HCT116 (cell line): ENCODE data around the gene ZNF398. TPM values are rescaled to one million over a fixed set of nuclear protein-coding genes. Genes with fewer than 3 reads are reported as not detected.
A peak's percentile ranks its signal among the peaks of the same experiment; 100 is the strongest.

Experiments used
- ATAC-seq: fragments of 200-7000 bp; cut with Tn5 transposase; 2 replicates; pipeline ENCODE4 v1.9.1; 2020; ENCODE audit warnings: mild to moderate bottlenecking, moderate library complexity
- BruUV-seq: library from RNA; stranded (reverse); fragments of 400-500 nt; replicated peaks from 2 replicates; lab custom pipeline; 2021; lab: Mats Ljungman, UMichigan
- CTCF ChIA-PET: fragments of 300-600 bp; sonication (Branson Sonifier 250); formaldehyde crosslinking; loops from one replicate; lab custom pipeline; 2021; ENCODE audit warnings: antibody characterized with exemption; lab: Charles Lee
- POLR2A ChIA-PET: fragments of 300-600, 350-600 bp; sonication (Branson Sonifier 250); formaldehyde crosslinking; loops from one replicate; lab custom pipeline; 2021; ENCODE audit warnings: antibody characterized with exemption; lab: Charles Lee
- RAD21 ChIA-PET, 2 experiments: fragments of 300-600 bp; sonication (Branson Sonifier 250); formaldehyde crosslinking; loops; one replicate each; lab custom pipeline; 2023; ENCODE audit warnings: low total read pairs in 2 of 2; ENCODE audit not compliant: uncharacterized antibody in 2 of 2, unreplicated experiment in 2 of 2, low non-redundant PET in 1 of 2; lab: Charles Lee
- DNase-seq: peaks from one replicate; pipeline ENCODE4 v3.0.0-alpha.2; 2010; ENCODE audit warnings: low read depth, low spot score
- H2AFZ ChIP-seq: fragments of 200-600 bp; shearing (Covaris generic), sonication (generic); 2 replicates; pipeline ENCODE4 v1.6.1; 2017; ENCODE audit warnings: low read depth, mixed run types, mixed read lengths, antibody characterized with exemption, low read length; ENCODE audit not compliant: poor library complexity, severe bottlenecking
- H3K27ac ChIP-seq: 2 replicates; pipeline ENCODE4 v1.5.1; 2012; ENCODE audit warnings: low read depth, low read length
- H3K27me3 ChIP-seq: fragments of 200-600 bp; sonication (generic); 2 replicates; pipeline ENCODE4 v1.6.1; 2016; ENCODE audit warnings: mixed run types, low read length, mixed read lengths; ENCODE audit not compliant: insufficient read depth
- H3K36me3 ChIP-seq, 2 experiments: fragments of 200-500 bp in 1 of 2; fragments of 200-600 bp in 1 of 2; sonication (Bioruptor generic) in 1 of 2; sonication (generic) in 1 of 2; 2 replicates each; pipeline versions ENCODE4 v1.5.1 to v1.6.1; 2014 to 2016; ENCODE audit warnings: low read length in 2 of 2, inconsistent platforms in 1 of 2, mixed read lengths in 1 of 2, mixed run types in 1 of 2; ENCODE audit not compliant: insufficient read depth in 2 of 2, control insufficient read depth in 1 of 2
- H3K4me1 ChIP-seq, 2 experiments: fragments of 200-600 bp in 1 of 2; sonication (generic) in 1 of 2; 2 replicates each; pipeline versions ENCODE4 v1.5.1 to v1.6.1; 2012 to 2017; ENCODE audit warnings: low read length in 2 of 2, inconsistent platforms in 1 of 2, mild to moderate bottlenecking in 1 of 2, mixed read lengths in 1 of 2, mixed run types in 1 of 2, moderate library complexity in 1 of 2; ENCODE audit not compliant: insufficient read depth in 2 of 2, control insufficient read depth in 1 of 2
- H3K4me2 ChIP-seq: fragments of 200-600 bp; sonication (generic); 2 replicates; pipeline ENCODE4 v1.6.1; 2017; ENCODE audit warnings: mixed run types, low read length, mixed read lengths
- H3K4me3 ChIP-seq, 2 experiments: fragments of 200-600 bp in 1 of 2; sonication (generic) in 1 of 2; replicated peaks in 1 of 2; 2 replicates each; pipeline ENCODE4 v1.5.1; 2011 to 2016; ENCODE audit warnings: low read length in 2 of 2, control low read depth in 1 of 2, low read depth in 1 of 2, mild to moderate bottlenecking in 1 of 2, mixed read lengths in 1 of 2, mixed run types in 1 of 2
- H3K79me2 ChIP-seq: fragments of 200-600 bp; sonication (generic); 2 replicates; pipeline ENCODE4 v1.6.1; 2017; ENCODE audit warnings: mild to moderate bottlenecking, mixed run types, low read length, moderate library complexity, mixed read lengths; ENCODE audit not compliant: insufficient read depth
- H3K9ac ChIP-seq: fragments of 200-600 bp; sonication (generic); 2 replicates; pipeline ENCODE4 v1.6.1; 2016; ENCODE audit warnings: low read length, mixed read lengths
- H3K9me2 ChIP-seq: fragments of 200-600 bp; sonication (generic), shearing (Covaris generic); 2 replicates; pipeline ENCODE4 v1.6.1; 2017; ENCODE audit warnings: mixed run types, mild to moderate bottlenecking, moderate library complexity; ENCODE audit not compliant: insufficient read depth
- H3K9me3 ChIP-seq, 2 experiments: fragments of 200-500 bp in 1 of 2; fragments of 200-600 bp in 1 of 2; sonication (Bioruptor generic) in 1 of 2; sonication (generic) in 1 of 2; 2 replicates each; pipeline ENCODE4 v1.6.1; 2014 to 2017; ENCODE audit warnings: low read length in 2 of 2, mixed read lengths in 2 of 2, inconsistent platforms in 1 of 2, low read depth in 1 of 2, mild to moderate bottlenecking in 1 of 2, mixed run types in 1 of 2, moderate library complexity in 1 of 2; ENCODE audit not compliant: control insufficient read depth in 1 of 2, insufficient read depth in 1 of 2
- H4K20me1 ChIP-seq: fragments of 200-600 bp; sonication (generic), shearing (Covaris generic); 2 replicates; pipeline ENCODE4 v1.6.1; 2017; ENCODE audit warnings: mixed run types, mild to moderate bottlenecking, moderate library complexity; ENCODE audit not compliant: insufficient read depth
- CEBPB ChIP-seq: IDR thresholded peaks from 2 replicates; pipeline ENCODE4 v1.6.1; 2012; ENCODE audit warnings: low read depth
- EGR1 ChIP-seq: IDR thresholded peaks from 2 replicates; pipeline ENCODE4 v1.6.1; 2012; ENCODE audit warnings: low read depth
- FOSL1 ChIP-seq: IDR thresholded peaks from 2 replicates; pipeline ENCODE4 v1.6.1; 2012; ENCODE audit warnings: low read depth
- POLR2AphosphoS5 ChIP-seq: IDR thresholded peaks from 2 replicates; pipeline ENCODE4 v1.6.1; 2011; ENCODE audit warnings: mild to moderate bottlenecking, low read depth, low read length, moderate library complexity
- SP1 ChIP-seq: IDR thresholded peaks from 2 replicates; pipeline ENCODE4 v1.6.1; 2012; ENCODE audit warnings: low read depth
- SRF ChIP-seq: IDR thresholded peaks from 2 replicates; pipeline ENCODE4 v1.6.1; 2012; ENCODE audit warnings: low read depth
- YY1 ChIP-seq: IDR thresholded peaks from 2 replicates; pipeline ENCODE4 v1.6.1; 2011; ENCODE audit warnings: low read length, low read depth, moderate library complexity, mild to moderate bottlenecking; ENCODE audit not compliant: insufficient replicate concordance; ENCODE audit errors: extremely low read depth
- ZFX ChIP-seq: fragments of 450-650 bp; IDR thresholded peaks from 2 replicates; pipeline ENCODE4 v1.6.1; 2017
- intact Hi-C: fragments of 100-400 bp; cut with micrococcal nuclease; formaldehyde crosslinking; loops from 2 replicates; pipeline ENCODE4 v1.10.0; 2022
- total RNA-seq: library from RNA; stranded (reverse); gene quantifications from one replicate; pipeline ENCODE4 v1.2.1, GENCODE V29; 2021; ENCODE audit not compliant: unreplicated experiment
- TF ChIP-seq, protein P1 (sequence below): IDR thresholded peaks from 2 replicates; pipeline ENCODE4 v1.6.1; 2012

Gene ZNF398
- total RNA-seq, 1 experiment from 2014 or later: 14.1 TPM

GRCh38 chr7:149125863-149126661 is 21.2 kb upstream of the ZNF398 start, which contains the start of gene ZNF425 (continued):
- peak; percentile 87 for TF ChIP-seq YY1
- TF ChIP-seq FOSL1: no peak
- no peak for TF ChIP-seq SRF
- TF ChIP-seq, protein P1, sequence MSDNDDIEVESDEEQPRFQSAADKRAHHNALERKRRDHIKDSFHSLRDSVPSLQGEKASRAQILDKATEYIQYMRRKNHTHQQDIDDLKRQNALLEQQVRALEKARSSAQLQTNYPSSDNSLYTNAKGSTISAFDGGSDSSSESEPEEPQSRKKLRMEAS: peak; percentile 85
- TF ChIP-seq CEBPB: no peak
- peak; percentile 97 for TF ChIP-seq ZFX

DNA sequence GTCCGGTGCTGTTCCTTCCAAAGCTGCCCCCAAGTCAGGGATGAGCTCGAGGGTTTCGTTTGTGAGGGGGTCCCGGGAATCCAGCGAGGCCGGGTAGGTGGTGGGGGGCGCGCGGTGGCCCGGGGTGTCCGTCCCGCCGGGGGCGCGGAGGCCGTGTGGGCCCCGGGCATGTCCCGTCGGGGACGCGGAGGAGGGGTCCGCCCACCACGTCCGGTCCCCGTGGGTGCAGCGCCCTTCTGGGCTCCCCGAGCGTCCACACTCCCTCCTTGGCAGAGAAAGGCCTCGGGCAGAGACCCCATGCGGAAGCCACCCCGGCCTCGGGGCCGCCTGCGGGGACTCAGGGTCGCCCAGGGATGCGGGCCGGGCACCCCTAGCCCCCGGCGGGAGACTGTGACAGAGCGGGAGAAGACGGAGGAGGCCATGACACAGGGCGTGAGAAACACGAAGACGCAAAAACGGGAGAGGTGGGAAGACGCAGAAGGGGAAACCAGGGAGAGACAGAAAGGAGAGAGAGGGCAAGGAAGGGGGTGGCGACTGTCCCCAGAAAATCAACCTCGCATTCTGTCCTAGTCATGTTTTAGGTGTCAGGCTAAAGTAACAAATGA is 20.5 kb upstream of the ZNF398 start:
- peak overlapping the region; percentile 17 for H2AFZ ChIP-seq
- BruUV-seq: no TSS peak
- RAD21 ChIA-PET: interaction anchor here in 1 of 2 experiments (0.7 kb wide), 1 partner anchor 103 kb away, joined by 4 read pairs; no protein-coding TSS in a partner anchor
- H3K79me2 ChIP-seq: peaks cover 26% of the 10 kb centered on the region
- H3K9me2 ChIP-seq: no peaks in the 10 kb centered on the region
- H3K36me3 ChIP-seq: peaks cover 2 to 17% of the 10 kb centered on the region in 2 experiments; a peak in 3 of 4 replicates
- peak overlapping the region; percentile 91 for H3K9ac ChIP-seq
- H3K4me2 ChIP-seq: peak overlapping the region; percentile 96
- intact Hi-C loops: loop anchor here (1.0 to 2.0 kb wide), 2 partner anchors 21 to 62 kb away; partner anchors contain the start of gene ZNF398
- H3K27me3 ChIP-seq: no peaks in the 10 kb centered on the region
- peaks cover 4% of the 10 kb centered on the region; the same call in 1 of the 2 replicates for H4K20me1 ChIP-seq
- H3K9me3 ChIP-seq: peaks cover 0 to 13% of the 10 kb centered on the region in 2 experiments; a peak in 3 of 4 replicates
- H3K27ac ChIP-seq: peak overlapping the region; percentile 96
- H3K4me1 ChIP-seq: peaks cover 10 to 27% of the 10 kb centered on the region in 2 experiments
- DNase-seq (no peak), ATAC-seq (peak; percentile 60)
- H3K4me3 ChIP-seq: peak overlapping the region; percentile 83 to 97
- CTCF ChIA-PET: interaction anchor here (1.1 to 4.5 kb wide), 3 partner anchors 21 to 69 kb away, joined by 3 to 28 read pairs (median 3); partner anchors contain the start of genes ZNF282 and ZNF398
- TF ChIP-seq SP1 (no peak), YY1 (peak; percentile 65), EGR1 (peak; percentile 56), POLR2AphosphoS5 (peak; percentile 3; the same call in 1 of the 2 replicates)
- POLR2A ChIA-PET: interaction anchor here (0.9 to 1.4 kb wide), 2 partner anchors 13 to 61 kb away, joined by 3 read pairs; no protein-coding TSS in a partner anchor
